D341Med (cell line): Measurements from ENCODE around the gene SPDYE2B.
"Not testable (repeated sequence)": the region's sequence is repeated elsewhere in the genome, so short reads cannot be mapped to it uniquely, and the experiment has no call there.

ENCODE experiments used
- DNase-seq: peaks from one replicate; pipeline ENCODE4 v3.0.0; 2012; ENCODE audit warnings: low spot score

Gene SPDYE2B

GRCh38 chr7:102649924-102650323 is at the start of gene SPDYE2B:
TSS of gene SPDYE2B (plus strand) at chr7:102650319. CDS start at chr7:102652349, 2,030 bp downstream.
- not testable (repeated sequence) for DNase-seq

GRCh38 chr7:102602317-102602716 is 47.8 kb upstream of the SPDYE2B start:
- DNase-seq, result not testable (repeated sequence)

- DNase-seq, result not testable (repeated sequence)
These were observed 45.5 kb upstream of the SPDYE2B start for GRCh38 chr7:102604431-102605145.

GRCh38 chr7:102606848-102607247 is 43.3 kb upstream of the SPDYE2B start:
- DNase-seq, result not testable (repeated sequence)

GRCh38 chr7:102609734-102610133 is 40.4 kb upstream of the SPDYE2B start:
- DNase-seq, result not testable (repeated sequence)

- not testable (repeated sequence) for DNase-seq
These were observed 39.7 kb upstream of the SPDYE2B start for GRCh38 chr7:102610441-102610840.

- DNase-seq, result not testable (repeated sequence)
These were observed 39.0 kb upstream of the SPDYE2B start for GRCh38 chr7:102611013-102611674.

- not testable (repeated sequence) for DNase-seq
These were observed 38.3 kb upstream of the SPDYE2B start for GRCh38 chr7:102611675-102612325.

- not testable (repeated sequence) for DNase-seq
These were observed 36.4 kb upstream of the SPDYE2B start for GRCh38 chr7:102613575-102614345.

DNA sequence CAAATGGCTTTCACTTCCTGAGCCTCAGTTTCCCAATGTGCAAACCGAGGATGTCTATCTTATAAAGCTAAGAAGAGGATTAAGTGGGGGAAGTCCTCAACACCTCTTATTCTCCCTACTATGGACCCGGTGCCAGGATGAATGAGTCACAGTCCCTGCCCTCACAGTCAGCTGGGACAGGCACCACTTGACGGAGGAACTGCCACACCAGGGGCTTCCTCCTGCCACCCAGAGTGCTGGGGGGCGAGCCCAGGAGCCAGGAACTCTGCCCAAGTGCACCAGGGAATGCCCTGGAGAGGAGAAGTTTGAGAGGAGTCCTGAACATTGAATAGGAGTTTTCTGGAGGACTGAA is 35.8 kb upstream of the SPDYE2B start:
- DNase-seq, result not testable (repeated sequence)

GRCh38 chr7:102614873-102615272 is 35.2 kb upstream of the SPDYE2B start:
- DNase-seq, result not testable (repeated sequence)

DNA sequence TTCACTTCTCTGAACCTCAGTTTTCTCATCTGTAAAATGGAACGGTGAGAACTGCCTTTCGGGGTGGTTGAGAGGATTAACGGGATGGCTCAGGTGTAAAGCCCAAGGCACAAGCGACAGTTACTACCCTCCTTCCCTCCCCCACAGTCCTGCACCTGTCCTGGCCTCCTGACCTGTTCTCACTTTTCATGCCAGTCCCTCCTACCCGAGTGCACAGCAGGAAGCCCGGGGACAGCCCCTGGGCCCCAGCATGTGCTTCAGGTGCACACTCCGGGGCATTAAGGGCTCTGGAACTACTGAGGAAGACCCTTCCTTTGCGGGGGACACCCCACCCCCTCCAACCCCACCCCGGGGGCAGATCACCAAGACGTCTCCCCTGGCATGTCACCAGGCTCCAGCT is 34.2 kb upstream of the SPDYE2B start:
- not testable (repeated sequence) for DNase-seq

- DNase-seq, result not testable (repeated sequence)
These were observed 33.5 kb upstream of the SPDYE2B start, which contains the start of gene RASA4 for GRCh38 chr7:102616507-102617125. TSS of gene RASA4 (minus strand) at chr7:102616756. CDS start at chr7:102616689, 67 bp downstream.

GRCh38 chr7:102618122-102618521 is 32.0 kb upstream of the SPDYE2B start:
- DNase-seq, result not testable (repeated sequence)

DNA sequence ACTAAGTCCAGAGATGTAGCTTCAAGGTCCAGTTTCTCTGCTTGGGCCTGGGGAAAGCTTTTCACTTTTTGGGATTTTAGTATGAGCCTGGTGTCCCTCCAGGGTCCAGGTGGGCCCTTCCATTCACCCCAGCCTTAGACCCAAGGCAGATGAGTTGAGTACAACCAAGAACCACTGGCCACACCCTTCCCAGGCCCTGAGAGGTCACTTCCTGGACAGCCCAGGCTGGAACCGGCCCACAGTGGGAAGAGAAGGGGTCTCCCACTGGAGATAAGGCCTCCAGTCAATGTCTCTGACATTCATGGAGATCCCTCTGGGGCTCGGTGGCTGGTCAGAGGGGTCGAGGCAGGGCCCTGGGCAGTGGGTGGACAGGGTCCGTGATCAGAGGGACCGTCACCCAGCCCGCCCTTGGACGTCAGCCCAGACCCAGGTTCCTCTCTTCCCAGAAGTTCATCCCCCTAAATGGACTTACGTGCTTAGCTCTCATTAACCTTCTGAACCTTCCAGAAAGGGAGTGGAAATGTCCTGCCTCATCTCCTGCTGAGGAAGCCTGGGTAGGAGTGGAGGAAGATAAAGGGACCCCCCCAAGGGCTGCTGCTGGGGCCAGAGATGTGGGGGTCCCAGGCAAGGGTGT is 22.7 kb upstream of the SPDYE2B start:
- not testable (repeated sequence) for DNase-seq

DNA sequence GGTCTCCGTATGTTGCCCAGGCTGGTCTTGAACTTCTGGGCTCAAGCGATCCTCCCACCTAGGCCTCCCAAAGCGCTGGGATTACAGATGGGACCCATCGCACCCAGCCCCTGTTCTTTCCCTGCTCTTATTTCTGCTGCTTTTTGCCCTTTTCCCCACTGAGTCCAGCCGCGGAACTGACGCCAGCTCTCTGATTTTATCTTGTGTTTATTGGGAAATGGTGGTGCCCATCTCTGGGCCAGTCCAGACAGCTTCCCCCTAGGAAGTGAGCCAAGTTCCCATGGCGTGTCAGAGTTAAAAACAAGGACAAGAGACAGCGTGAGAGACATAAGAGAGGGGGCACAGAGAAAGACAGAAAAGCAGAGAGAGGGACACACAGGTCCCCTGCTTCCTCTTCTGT is 19.5 kb upstream of the SPDYE2B start:
- not testable (repeated sequence) for DNase-seq

DNA sequence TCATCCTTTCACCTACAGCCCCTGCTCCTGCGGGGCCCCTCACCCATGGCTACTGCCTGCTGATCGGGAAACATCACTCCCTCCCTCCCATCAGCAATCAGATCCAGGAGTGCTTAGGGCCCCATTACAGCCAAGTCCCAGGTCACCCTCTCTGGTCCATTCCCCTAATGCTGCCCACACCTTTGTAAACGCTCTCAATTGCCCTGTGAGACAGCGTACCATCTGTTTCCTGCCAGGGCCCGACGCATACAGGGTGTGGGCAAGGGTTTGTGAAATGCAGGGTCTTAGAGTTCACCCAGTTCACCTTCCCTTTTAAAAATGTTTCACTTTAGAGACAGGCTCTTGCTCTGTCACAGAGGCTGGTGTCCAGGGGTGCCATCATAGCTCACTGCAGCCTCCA is 15.8 kb upstream of the SPDYE2B start:
- not testable (repeated sequence) for DNase-seq

GRCh38 chr7:102635354-102635753 is 14.8 kb upstream of the SPDYE2B start:
- DNase-seq, result not testable (repeated sequence)

DNA sequence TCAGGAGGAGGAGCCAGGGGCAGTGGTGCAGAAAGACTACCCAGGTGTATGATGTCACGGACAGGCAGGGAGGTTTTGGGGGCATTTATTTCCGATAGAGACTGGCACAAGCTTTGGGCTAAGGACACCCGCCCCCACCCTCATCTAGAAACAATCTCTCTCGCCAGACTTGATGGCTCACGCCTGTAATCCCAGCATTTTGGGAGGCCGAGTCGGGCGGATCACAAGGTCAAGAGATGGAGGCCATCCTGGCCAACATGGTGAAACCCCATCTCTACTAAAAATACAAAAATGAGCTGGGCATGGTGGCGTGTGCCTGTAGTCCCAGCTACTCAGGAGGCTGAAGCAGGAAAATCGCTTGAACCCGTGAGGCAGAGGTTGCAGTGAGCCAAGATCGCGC is 13.2 kb upstream of the SPDYE2B start:
- not testable (repeated sequence) for DNase-seq

- DNase-seq, result not testable (repeated sequence)
These were observed 11.3 kb upstream of the SPDYE2B start for GRCh38 chr7:102638848-102639247.

DNA sequence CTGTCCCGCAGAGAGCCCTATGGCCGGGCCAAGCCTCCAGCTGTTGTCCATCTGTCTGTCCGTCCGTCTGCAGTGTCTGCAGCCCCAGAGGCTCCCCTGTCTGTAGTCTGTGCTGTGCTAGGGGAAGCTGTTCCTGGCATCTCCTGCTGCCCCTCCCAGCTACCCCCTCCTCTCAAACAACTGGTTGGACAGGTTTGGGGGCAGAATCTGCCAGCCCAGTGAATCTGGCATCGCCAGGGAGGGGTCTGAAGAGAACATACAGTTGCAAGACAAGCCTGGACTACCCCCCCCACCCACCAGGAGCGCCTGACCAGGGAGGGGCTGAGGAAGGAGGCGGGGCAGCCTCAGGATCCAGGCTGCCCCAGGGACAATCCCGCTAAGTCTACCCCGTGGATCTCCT is 7.4 kb upstream of the SPDYE2B start, which contains the start of gene UPK3BL1:
Gene UPK3BL1 (minus strand): TSS at position 101 of the 400 bp plus-strand sequence. CDS start 50 bp downstream, at position 51.
- not testable (repeated sequence) for DNase-seq
